K562 (cell line): Measurements from ENCODE around the gene RRP7A. TPM values are rescaled to one million over a fixed set of nuclear protein-coding genes. Genes with fewer than 3 reads are reported as not detected.

Experiments used
- ARNT ChIP-seq, 2 experiments: fragments of 450-650 bp; IDR thresholded peaks; 2 replicates each; pipeline ENCODE4 v1.6.1; 2016; ENCODE audit warnings: mild to moderate bottlenecking in 1 of 2
- CBX3 ChIP-seq, 2 experiments: IDR thresholded peaks; 1 replicate in 1 of 2; 2 replicates in 1 of 2; pipeline ENCODE4 v1.6.1; 2012; ENCODE audit warnings: inconsistent platforms in 2 of 2, low read length in 2 of 2, borderline replicate concordance in 1 of 2, control low read depth in 1 of 2
- CREM ChIP-seq: IDR thresholded peaks from 2 replicates; pipeline ENCODE4 v1.6.1; 2014; ENCODE audit warnings: antibody characterized with exemption, low read depth
- CXXC5 ChIP-seq: fragments of 250-450 bp; sonication (Bioruptor Pico); IDR thresholded peaks from 2 replicates; pipeline ENCODE4 v1.8.0; 2022; ENCODE audit warnings: inconsistent platforms, mild to moderate bottlenecking, moderate library complexity
- GABPB2 ChIP-seq: fragments of 250-450 bp; sonication (Bioruptor Pico); conservative IDR thresholded peaks from 2 replicates; pipeline ENCODE4 v1.5.1; 2021; ENCODE audit warnings: mild to moderate bottlenecking
- HDAC8 ChIP-seq: fragments of 450-650 bp; IDR thresholded peaks from 2 replicates; pipeline ENCODE4 v1.6.1; 2016; ENCODE audit warnings: mild to moderate bottlenecking, missing genetic modification characterization, moderate library complexity, missing compliant biosample characterization
- KAT7 ChIP-seq: sonication (generic); formaldehyde crosslinking; IDR thresholded peaks from 2 replicates; pipeline ENCODE4 v1.8.0; 2022; ENCODE audit warnings: missing genetic modification reagents, mild to moderate bottlenecking, borderline replicate concordance
- MEIS2 ChIP-seq: fragments of 450-650 bp; IDR thresholded peaks from 2 replicates; pipeline ENCODE4 v1.6.1; 2014; ENCODE audit warnings: mild to moderate bottlenecking; ENCODE audit not compliant: partially characterized antibody
- MTA3 ChIP-seq: fragments of 450-650 bp; formaldehyde crosslinking; IDR thresholded peaks from 2 replicates; pipeline ENCODE4 v1.6.1; 2017; ENCODE audit warnings: mild to moderate bottlenecking, borderline replicate concordance
- PYGO2 ChIP-seq: fragments of 450-650 bp; IDR thresholded peaks from 2 replicates; pipeline ENCODE4 v1.6.1; 2016; ENCODE audit warnings: mild to moderate bottlenecking, missing genetic modification characterization, moderate library complexity, missing compliant biosample characterization
- TAL1 ChIP-seq: fragments of 450-650 bp; IDR thresholded peaks from 2 replicates; pipeline ENCODE4 v1.6.1; 2016; ENCODE audit warnings: mild to moderate bottlenecking
- ZBTB49 ChIP-seq: sonication (generic); formaldehyde crosslinking; IDR thresholded peaks from 2 replicates; pipeline ENCODE4 v1.8.0; 2022; ENCODE audit warnings: missing genetic modification reagents, mild to moderate bottlenecking, borderline replicate concordance
- ZNF436 ChIP-seq: fragments of 250-450, 450-650 bp; sonication (Bioruptor Pico); formaldehyde crosslinking; IDR thresholded peaks from 2 replicates; pipeline ENCODE4 v1.7.0; 2020; ENCODE audit warnings: mild to moderate bottlenecking
- ZNF449 ChIP-seq: fragments of 250-450 bp; sonication (Bioruptor Pico); IDR thresholded peaks from 2 replicates; pipeline ENCODE4 v1.8.0; 2022; ENCODE audit warnings: moderate library complexity, mild to moderate bottlenecking, inconsistent platforms
- ZNF586 ChIP-seq: fragments of 450-650 bp; formaldehyde crosslinking; conservative IDR thresholded peaks from 2 replicates; pipeline ENCODE4 v1.4.0; 2020; ENCODE audit warnings: mild to moderate bottlenecking, moderate library complexity
- ZNF639 ChIP-seq, 2 experiments: fragments of 200-800 bp in 1 of 2; sonication (Bioruptor generic) in 1 of 2; sonication (generic) in 1 of 2; formaldehyde crosslinking in 1 of 2; IDR thresholded peaks in 1 of 2; conservative IDR thresholded peaks in 1 of 2; 2 replicates each; pipeline versions ENCODE4 v1.5.0 to v1.6.1; 2016 to 2020; ENCODE audit warnings: missing compliant biosample characterization in 1 of 2, missing genetic modification characterization in 1 of 2, missing genetic modification reagents in 1 of 2
- ZNF75A ChIP-seq: fragments of 450-650 bp; formaldehyde crosslinking; IDR thresholded peaks from 2 replicates; pipeline ENCODE4 v1.4.0; 2020; ENCODE audit warnings: mild to moderate bottlenecking
- polyA plus RNA-seq, 8 experiments: library from polyadenylated mRNA; depleted of rRNA in 4 of 8; stranded (reverse) in 5 of 8; unstranded in 3 of 8; fragments of >200 nt; fragmentation: Nextera tagmentation in 2 of 8; fragmentation: Illumina TruSeq in 1 of 8; extraction: Ambion mirVana in 2 of 8; extraction: Trizol in 1 of 8; gene quantifications; 2 replicates each; pipeline versions ENCODE4 v1.2.1 to v1.2.3, GENCODE V29; 2011 to 2014; ENCODE audit warnings: inconsistent platforms in 1 of 8, missing spikeins in 1 of 8
- total RNA-seq, 7 experiments: library from RNA; depleted of rRNA in 6 of 7; stranded (reverse); fragments of >200 nt in 6 of 7; fragmentation: Illumina TruSeq in 2 of 7; extraction: Trizol in 2 of 7; gene quantifications; 2 replicates each; pipeline versions ENCODE4 v1.2.1 to v1.2.3, GENCODE V29; 2011 to 2021; ENCODE audit warnings: low replicate concordance in 1 of 7

The RRP7A gene
- total and polyA plus RNA-seq, 9 of the 15 experiments (the other 6 are each of a cell fraction or from before 2014, with no cell fraction given): 3.4 to 74.1 (median 40.3) TPM

- TF ChIP-seq ZBTB49 (CRISPR knock-in tag) (no peak), CBX3 (IDR thresholded peaks at IDR 0.05; ENCODE audit: borderline replicate concordance in 1 of 2, low read length in 2 of 2) (no peak), KAT7 (CRISPR knock-in tag) (no peak), ZNF75A (peak; percentile 70), TAL1 (peak; percentile 96), CXXC5 (CRISPR knock-in tag) (peak; percentile 42; the same call in 1 of the 2 replicates), ARNT (IDR thresholded peaks at IDR 0.05) (no peak), HDAC8 (tag) (no peak), ZNF639 (CRISPR knock-in tag; conservative IDR thresholded peaks at IDR 0.05 in 1 of 2, IDR thresholded peaks at IDR 0.05 in 1 of 2) (peak in 1 of 2 experiments; percentile 70; a peak in 2 of 4 replicates), CREM (peak; percentile 35; the same call in 1 of the 2 replicates), PYGO2 (tag) (0 out of 2 replicates have a peak, but pooled peaks have one; percentile 21), ZNF586 (CRISPR knock-in tag) (no peak), GABPB2 (CRISPR knock-in tag) (no peak), ZNF436 (CRISPR knock-in tag) (no peak), ZNF449 (peak; percentile 17; the same call in 1 of the 2 replicates), MEIS2 (peak; percentile 94), MTA3 (no peak)
These were observed 57.6 kb downstream of the RRP7A start (continued) for GRCh38 chr22:42462016-42462415.
